Activated CD8-positive, alpha-beta memory T cell treated with anti-CD3 and anti-CD28 coated beads, Interleukin-2, amount 10 ng/mL, durations not matched to agents 7 days and 5 days (primary cell): Measurements from ENCODE around the gene USH2A. TPM values are rescaled to one million over a fixed set of nuclear protein-coding genes. Genes with fewer than 3 reads are reported as not detected.

Source experiments
- ATAC-seq: fragments of 150-1000 bp; cut with Tn5 transposase; one replicate; pipeline ENCODE4 v1.10.0; 2021; ENCODE audit warnings: moderate library complexity
- CTCF ChIA-PET: fragments of 350-600 bp; sonication (Branson Sonifier 250); formaldehyde crosslinking; loops from one replicate; lab custom pipeline; 2021; ENCODE audit warnings: antibody characterized with exemption; lab: Charles Lee
- DNase-seq: peaks from one replicate; pipeline ENCODE4 v3.0.0-alpha.2; 2020
- H3K27ac Mint-ChIP-seq: one replicate; pipeline ENCODE4 v1.8.0; 2021; ENCODE audit warnings: mild to moderate bottlenecking, mixed read lengths
- H3K27me3 Mint-ChIP-seq: one replicate; pipeline ENCODE4 v1.8.0; 2021; ENCODE audit warnings: mixed read lengths
- H3K36me3 Mint-ChIP-seq: one replicate; pipeline ENCODE4 v1.8.0; 2021; ENCODE audit warnings: mild to moderate bottlenecking, mixed read lengths
- H3K4me1 Mint-ChIP-seq: one replicate; pipeline ENCODE4 v1.8.0; 2021; ENCODE audit warnings: mixed read lengths
- H3K4me3 Mint-ChIP-seq: one replicate; pipeline ENCODE4 v1.8.0; 2021; ENCODE audit warnings: mild to moderate bottlenecking, moderate library complexity, mixed read lengths
- H3K9me3 Mint-ChIP-seq: one replicate; pipeline ENCODE4 v1.8.0; 2022; ENCODE audit warnings: low read depth, mixed read lengths
- total RNA-seq, 2 experiments: library from RNA; stranded (reverse); gene quantifications; one replicate each; pipeline ENCODE4 v1.2.3, GENCODE V29; 2021

USH2A gene
- total RNA-seq, 2 experiments from 2014 or later, result not detected

GRCh38 chr1:216224233-216224632 lies 199.0 kb downstream of the USH2A start:
- no peak overlapping the region for H3K27ac Mint-ChIP-seq
- no peak overlapping the region for H3K4me3 Mint-ChIP-seq
- peaks cover 2% of the 10 kb centered on the region for H3K4me1 Mint-ChIP-seq
- CTCF ChIA-PET, result no interaction called here
- no peak for ATAC-seq
- no peaks in the 10 kb centered on the region for H3K27me3 Mint-ChIP-seq
- no peaks in the 10 kb centered on the region for H3K36me3 Mint-ChIP-seq
- no peak for DNase-seq
- peaks cover 11% of the 10 kb centered on the region for H3K9me3 Mint-ChIP-seq

GRCh38 chr1:216223486-216223885 lies 199.8 kb downstream of the USH2A start:
- no peak for ATAC-seq
- CTCF ChIA-PET, result no interaction called here
- H3K36me3 Mint-ChIP-seq, result no peaks in the 10 kb centered on the region
- H3K4me3 Mint-ChIP-seq, result no peak overlapping the region
- peaks cover 2% of the 10 kb centered on the region for H3K4me1 Mint-ChIP-seq
- H3K27me3 Mint-ChIP-seq, result no peaks in the 10 kb centered on the region
- H3K9me3 Mint-ChIP-seq, result peaks cover 9% of the 10 kb centered on the region
- DNase-seq, result no peak
- H3K27ac Mint-ChIP-seq, result no peak overlapping the region

GRCh38 chr1:216222288-216222687 lies 201.0 kb downstream of the USH2A start:
- CTCF ChIA-PET, result no interaction called here
- ATAC-seq, result no peak
- H3K4me1 Mint-ChIP-seq, result peaks cover 2% of the 10 kb centered on the region
- H3K27me3 Mint-ChIP-seq, result no peaks in the 10 kb centered on the region
- no peak overlapping the region for H3K27ac Mint-ChIP-seq
- peaks cover 1% of the 10 kb centered on the region for H3K9me3 Mint-ChIP-seq
- H3K36me3 Mint-ChIP-seq, result no peaks in the 10 kb centered on the region
- no peak overlapping the region for H3K4me3 Mint-ChIP-seq
- no peak for DNase-seq

- no peaks in the 10 kb centered on the region for H3K27me3 Mint-ChIP-seq
These were observed 202.0 kb downstream of the USH2A start for GRCh38 chr1:216221260-216221700.

GRCh38 chr1:216216305-216216704 lies 206.9 kb downstream of the USH2A start:
- no peaks in the 10 kb centered on the region for H3K36me3 Mint-ChIP-seq
- no peak for ATAC-seq

More at GRCh38 chr1:216221260-216221700, 202.0 kb downstream of the USH2A start:
- H3K4me1 Mint-ChIP-seq, result peaks cover 2% of the 10 kb centered on the region
- H3K36me3 Mint-ChIP-seq, result no peaks in the 10 kb centered on the region
- H3K27ac Mint-ChIP-seq, result no peak overlapping the region
- H3K9me3 Mint-ChIP-seq, result no peaks in the 10 kb centered on the region
- peak; percentile 45 for ATAC-seq
- CTCF ChIA-PET, result no interaction called here
- H3K4me3 Mint-ChIP-seq, result peak overlapping the region; percentile 71
- no peak for DNase-seq

GRCh38 chr1:216215169-216215568 lies 208.1 kb downstream of the USH2A start:
- no peaks in the 10 kb centered on the region for H3K4me1 Mint-ChIP-seq
- CTCF ChIA-PET, result no interaction called here
- H3K27me3 Mint-ChIP-seq, result no peaks in the 10 kb centered on the region
- ATAC-seq, result no peak
- no peak overlapping the region for H3K27ac Mint-ChIP-seq
- H3K4me3 Mint-ChIP-seq, result no peak overlapping the region
- peaks cover 3% of the 10 kb centered on the region for H3K9me3 Mint-ChIP-seq
- DNase-seq, result no peak
- H3K36me3 Mint-ChIP-seq, result no peaks in the 10 kb centered on the region

More at GRCh38 chr1:216216305-216216704, 206.9 kb downstream of the USH2A start:
- peaks cover 2% of the 10 kb centered on the region for H3K4me1 Mint-ChIP-seq
- H3K4me3 Mint-ChIP-seq, result no peak overlapping the region
- CTCF ChIA-PET, result no interaction called here
- H3K9me3 Mint-ChIP-seq, result no peaks in the 10 kb centered on the region
- no peak for DNase-seq
- H3K27ac Mint-ChIP-seq, result no peak overlapping the region
- no peaks in the 10 kb centered on the region for H3K27me3 Mint-ChIP-seq

- DNase-seq (no peak), ATAC-seq (no peak)
- Mint-ChIP-seq H3K36me3 (no peaks in the 10 kb centered on the region), H3K9me3 (peaks cover 3% of the 10 kb centered on the region), H3K27me3 (no peaks in the 10 kb centered on the region), H3K27ac (no peak overlapping the region), H3K4me3 (no peak overlapping the region), H3K4me1 (no peaks in the 10 kb centered on the region)
- CTCF ChIA-PET, result no interaction called here
These were observed 210.4 kb downstream of the USH2A start for GRCh38 chr1:216212826-216213225.

GRCh38 chr1:216210081-216210480 lies 213.2 kb downstream of the USH2A start:
- CTCF ChIA-PET, result no interaction called here
- Mint-ChIP-seq H3K4me1 (no peaks in the 10 kb centered on the region), H3K27me3 (no peaks in the 10 kb centered on the region), H3K4me3 (no peak overlapping the region), H3K27ac (no peak overlapping the region), H3K36me3 (no peaks in the 10 kb centered on the region), H3K9me3 (peaks cover 3% of the 10 kb centered on the region)
- DNase-seq (no peak), ATAC-seq (no peak)

GRCh38 chr1:216209125-216209524 lies 214.1 kb downstream of the USH2A start:
- CTCF ChIA-PET, result no interaction called here
- H3K27me3 Mint-ChIP-seq, result no peaks in the 10 kb centered on the region
- no peaks in the 10 kb centered on the region for H3K36me3 Mint-ChIP-seq
- H3K27ac Mint-ChIP-seq, result no peak overlapping the region
- no peak for DNase-seq
- H3K4me1 Mint-ChIP-seq, result no peaks in the 10 kb centered on the region
- H3K4me3 Mint-ChIP-seq, result no peak overlapping the region
- H3K9me3 Mint-ChIP-seq, result peaks cover 3% of the 10 kb centered on the region
- ATAC-seq, result no peak

- Mint-ChIP-seq H3K27me3 (no peaks in the 10 kb centered on the region), H3K9me3 (peaks cover 6% of the 10 kb centered on the region), H3K4me1 (no peaks in the 10 kb centered on the region), H3K36me3 (no peaks in the 10 kb centered on the region), H3K27ac (no peak overlapping the region), H3K4me3 (no peak overlapping the region)
- ATAC-seq (no peak), DNase-seq (no peak)
- CTCF ChIA-PET, result no interaction called here
These were observed 216.1 kb downstream of the USH2A start for GRCh38 chr1:216207154-216207553.

GRCh38 chr1:216205176-216205575 lies 218.1 kb downstream of the USH2A start:
- CTCF ChIA-PET, result no interaction called here
- no peaks in the 10 kb centered on the region for H3K36me3 Mint-ChIP-seq
- H3K27ac Mint-ChIP-seq, result no peak overlapping the region
- DNase-seq (no peak), ATAC-seq (no peak)
- H3K27me3 Mint-ChIP-seq, result no peaks in the 10 kb centered on the region
- H3K9me3 Mint-ChIP-seq, result peaks cover 5% of the 10 kb centered on the region
- H3K4me3 Mint-ChIP-seq, result no peak overlapping the region
- no peaks in the 10 kb centered on the region for H3K4me1 Mint-ChIP-seq

- H3K9me3 Mint-ChIP-seq, result peaks cover 5% of the 10 kb centered on the region
- DNase-seq, result no peak
These were observed 221.3 kb downstream of the USH2A start for GRCh38 chr1:216201946-216202345.

GRCh38 chr1:216200941-216201340 lies 222.3 kb downstream of the USH2A start:
- no peak overlapping the region for H3K4me3 Mint-ChIP-seq
- H3K27me3 Mint-ChIP-seq, result no peaks in the 10 kb centered on the region
- DNase-seq (no peak), ATAC-seq (no peak)
- CTCF ChIA-PET, result no interaction called here
- no peak overlapping the region for H3K27ac Mint-ChIP-seq
- no peaks in the 10 kb centered on the region for H3K36me3 Mint-ChIP-seq
- H3K9me3 Mint-ChIP-seq, result peaks cover 5% of the 10 kb centered on the region
- no peaks in the 10 kb centered on the region for H3K4me1 Mint-ChIP-seq

More at GRCh38 chr1:216201946-216202345, 221.3 kb downstream of the USH2A start:
- no peak overlapping the region for H3K27ac Mint-ChIP-seq
- CTCF ChIA-PET, result no interaction called here
- no peak for ATAC-seq
- H3K4me1 Mint-ChIP-seq, result no peaks in the 10 kb centered on the region
- no peak overlapping the region for H3K4me3 Mint-ChIP-seq
- no peaks in the 10 kb centered on the region for H3K27me3 Mint-ChIP-seq
- H3K36me3 Mint-ChIP-seq, result no peaks in the 10 kb centered on the region

GRCh38 chr1:216194721-216195120 lies 228.5 kb downstream of the USH2A start:
- no peak overlapping the region for H3K4me3 Mint-ChIP-seq
- CTCF ChIA-PET, result no interaction called here
- no peak overlapping the region for H3K27ac Mint-ChIP-seq
- H3K36me3 Mint-ChIP-seq, result no peaks in the 10 kb centered on the region
- no peak for DNase-seq
- no peaks in the 10 kb centered on the region for H3K27me3 Mint-ChIP-seq
- H3K9me3 Mint-ChIP-seq, result peaks cover 7% of the 10 kb centered on the region
- no peaks in the 10 kb centered on the region for H3K4me1 Mint-ChIP-seq
- ATAC-seq, result no peak
